KMS-11 (cell line): ENCODE measurements around the gene PES1.
"Not testable (repeated sequence)": the region's sequence is repeated elsewhere in the genome, so short reads cannot be mapped to it uniquely, and the experiment has no call there.

ENCODE experiments used
- H2AFZ ChIP-seq: fragments of 200-600 bp; sonication (generic); 2 replicates; pipeline ENCODE4 v1.6.1; 2016; ENCODE audit warnings: antibody characterized with exemption, mixed run types, low read depth
- H3K27ac ChIP-seq: fragments of 200-600 bp; sonication (generic); 2 replicates; pipeline ENCODE4 v1.6.1; 2016; ENCODE audit warnings: mild to moderate bottlenecking, mixed run types
- H3K27me3 ChIP-seq: fragments of 200-600 bp; sonication (generic); 2 replicates; pipeline ENCODE4 v1.6.1; 2017; ENCODE audit warnings: mild to moderate bottlenecking, low read depth, mixed run types, moderate library complexity; ENCODE audit not compliant: insufficient read depth
- H3K36me3 ChIP-seq: fragments of 200-600 bp; sonication (generic); 2 replicates; pipeline ENCODE4 v1.6.1; 2017; ENCODE audit warnings: mild to moderate bottlenecking, mixed run types; ENCODE audit not compliant: insufficient read depth
- H3K4me1 ChIP-seq: fragments of 200-600 bp; sonication (generic); 2 replicates; pipeline ENCODE4 v1.6.1; 2016; ENCODE audit warnings: mild to moderate bottlenecking, low read depth, mixed run types; ENCODE audit not compliant: poor library complexity, severe bottlenecking
- H3K4me2 ChIP-seq: fragments of 200-600 bp; sonication (generic); 2 replicates; pipeline ENCODE4 v1.7.0; 2016; ENCODE audit warnings: mild to moderate bottlenecking, mixed run types
- H3K4me3 ChIP-seq: fragments of 200-600 bp; sonication (generic); IDR thresholded peaks from 2 replicates; pipeline ENCODE4 v1.6.1; 2017; ENCODE audit warnings: low read depth, low read length, mixed read lengths; ENCODE audit not compliant: insufficient read depth
- H3K79me2 ChIP-seq: fragments of 200-600 bp; sonication (generic); 2 replicates; pipeline ENCODE4 v1.6.1; 2016; ENCODE audit warnings: low read depth, mixed run types; ENCODE audit not compliant: insufficient read depth
- H3K9ac ChIP-seq: fragments of 200-600 bp; sonication (generic); 2 replicates; pipeline ENCODE4 v1.6.1; 2016; ENCODE audit warnings: mild to moderate bottlenecking, mixed run types
- H4K20me1 ChIP-seq: fragments of 200-600 bp; sonication (generic); 2 replicates; pipeline ENCODE4 v1.6.1; 2016; ENCODE audit warnings: mild to moderate bottlenecking, mixed run types; ENCODE audit not compliant: insufficient read depth
- TF ChIP-seq, protein P1 (sequence below): fragments of 200-600 bp; sonication (generic); conservative IDR thresholded peaks from 2 replicates; pipeline ENCODE4 v1.6.1; 2017; ENCODE audit warnings: low read depth, mild to moderate bottlenecking, antibody characterized with exemption, low read length, moderate library complexity, mixed read lengths

The PES1 gene

GRCh38 chr22:30547188-30547587, 44.5 kb downstream of the PES1 start:
- Histone ChIP-seq H3K36me3 (no peaks in the 10 kb centered on the region), H3K4me3 (no peak overlapping the region), H3K79me2 (no peaks in the 10 kb centered on the region), H3K4me2 (no peak overlapping the region), H3K4me1 (no peaks in the 10 kb centered on the region), H2AFZ (no peak overlapping the region), H4K20me1 (no peaks in the 10 kb centered on the region), H3K9ac (no peak overlapping the region), H3K27ac (no peak overlapping the region), H3K27me3 (peaks cover 10% of the 10 kb centered on the region; the same call in 1 of the 2 replicates)
- TF ChIP-seq, protein P1, sequence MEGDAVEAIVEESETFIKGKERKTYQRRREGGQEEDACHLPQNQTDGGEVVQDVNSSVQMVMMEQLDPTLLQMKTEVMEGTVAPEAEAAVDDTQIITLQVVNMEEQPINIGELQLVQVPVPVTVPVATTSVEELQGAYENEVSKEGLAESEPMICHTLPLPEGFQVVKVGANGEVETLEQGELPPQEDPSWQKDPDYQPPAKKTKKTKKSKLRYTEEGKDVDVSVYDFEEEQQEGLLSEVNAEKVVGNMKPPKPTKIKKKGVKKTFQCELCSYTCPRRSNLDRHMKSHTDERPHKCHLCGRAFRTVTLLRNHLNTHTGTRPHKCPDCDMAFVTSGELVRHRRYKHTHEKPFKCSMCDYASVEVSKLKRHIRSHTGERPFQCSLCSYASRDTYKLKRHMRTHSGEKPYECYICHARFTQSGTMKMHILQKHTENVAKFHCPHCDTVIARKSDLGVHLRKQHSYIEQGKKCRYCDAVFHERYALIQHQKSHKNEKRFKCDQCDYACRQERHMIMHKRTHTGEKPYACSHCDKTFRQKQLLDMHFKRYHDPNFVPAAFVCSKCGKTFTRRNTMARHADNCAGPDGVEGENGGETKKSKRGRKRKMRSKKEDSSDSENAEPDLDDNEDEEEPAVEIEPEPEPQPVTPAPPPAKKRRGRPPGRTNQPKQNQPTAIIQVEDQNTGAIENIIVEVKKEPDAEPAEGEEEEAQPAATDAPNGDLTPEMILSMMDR, result no peak

DNA sequence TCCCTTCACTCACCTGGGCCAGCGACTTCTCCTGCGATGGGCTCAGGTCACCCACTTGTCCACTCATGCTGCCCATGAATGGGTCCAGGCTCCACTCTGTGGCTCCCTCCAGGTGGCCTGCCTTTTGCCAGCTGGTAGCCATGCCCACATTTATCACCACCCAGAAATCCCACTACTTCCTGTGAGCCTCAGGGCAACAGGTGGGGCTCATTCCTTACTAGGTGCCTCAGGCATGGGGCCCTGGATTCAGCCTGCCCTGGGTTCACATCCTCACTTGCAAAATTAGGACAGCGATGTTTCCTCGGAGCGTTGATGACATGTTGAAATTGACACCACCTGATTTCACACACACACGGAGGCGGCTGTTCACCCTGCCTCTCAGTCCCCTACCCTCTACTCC, 45.1 kb downstream of the PES1 start, which contains the start of gene SEC14L6:
Gene SEC14L6, minus strand, starts transcription at position 126 of the 400 bp plus-strand sequence. Its CDS starts 59 bp downstream, at position 67.
- no peaks in the 10 kb centered on the region for H3K36me3 ChIP-seq
- no peak within 1 kb of the TSS for H2AFZ ChIP-seq
- peaks cover 10% of the 10 kb centered on the region; the same call in 1 of the 2 replicates for H3K27me3 ChIP-seq
- no peak within 1 kb of the TSS for H3K4me3 ChIP-seq
- TF ChIP-seq, protein P1, result no peak
- H4K20me1 ChIP-seq, result no peaks in the 10 kb centered on the region
- no peak within 1 kb of the TSS for H3K9ac ChIP-seq
- H3K4me1 ChIP-seq, result no peaks in the 10 kb centered on the region
- no peaks in the 10 kb centered on the region for H3K79me2 ChIP-seq
- no peak within 1 kb of the TSS for H3K27ac ChIP-seq
- no peak within 1 kb of the TSS for H3K4me2 ChIP-seq

DNA sequence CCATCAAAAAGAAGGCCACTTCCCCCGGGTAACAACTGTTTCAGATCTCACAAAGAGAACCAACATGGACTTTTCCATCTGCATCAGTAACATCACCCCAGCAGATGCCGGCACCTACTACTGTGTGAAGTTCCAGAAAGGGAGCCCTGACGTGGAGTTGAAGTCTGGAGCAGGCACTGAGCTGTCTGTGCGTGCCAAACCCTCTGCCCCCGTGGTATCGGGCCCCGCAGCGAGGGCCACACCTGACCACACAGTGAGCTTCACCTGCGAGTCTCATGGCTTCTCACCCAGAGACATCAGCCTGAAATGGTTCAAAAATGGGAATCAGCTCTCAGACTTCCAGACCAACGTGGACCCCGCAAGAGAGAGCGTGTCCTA, 48.9 kb downstream of the PES1 start:
- Histone ChIP-seq H3K9ac (no peak overlapping the region), H3K79me2 (no peaks in the 10 kb centered on the region), H3K4me3 (no peak overlapping the region)

GRCh38 chr22:30541961-30542810, 49.5 kb downstream of the PES1 start:
- Histone ChIP-seq H3K79me2 (no peaks in the 10 kb centered on the region), H2AFZ (no peak overlapping the region), H3K9ac (no peak overlapping the region), H3K36me3 (no peaks in the 10 kb centered on the region), H3K4me3 (no peak overlapping the region), H4K20me1 (no peaks in the 10 kb centered on the region), H3K27ac (no peak overlapping the region), H3K27me3 (peaks cover 10% of the 10 kb centered on the region; the same call in 1 of the 2 replicates), H3K4me2 (no peak overlapping the region), H3K4me1 (no peaks in the 10 kb centered on the region)
- TF ChIP-seq, protein P1, result no peak

More for the DNA sequence above, 48.9 kb downstream of the PES1 start:
- Histone ChIP-seq H3K4me1 (no peaks in the 10 kb centered on the region), H3K27me3 (peaks cover 10% of the 10 kb centered on the region; the same call in 1 of the 2 replicates), H3K36me3 (no peaks in the 10 kb centered on the region), H4K20me1 (no peaks in the 10 kb centered on the region), H2AFZ (no peak overlapping the region), H3K4me2 (no peak overlapping the region), H3K27ac (no peak overlapping the region)
- TF ChIP-seq, protein P1, result no peak

- H3K4me1 ChIP-seq, H3K9ac ChIP-seq, H3K4me3 ChIP-seq: not testable (repeated sequence)
These were observed 50.2 kb downstream of the PES1 start for GRCh38 chr22:30541511-30541910.

More at GRCh38 chr22:30541511-30541910, 50.2 kb downstream of the PES1 start:
- peaks cover 10% of the 10 kb centered on the region; the same call in 1 of the 2 replicates for H3K27me3 ChIP-seq
- not testable (repeated sequence) for H3K27ac ChIP-seq, H3K4me2 ChIP-seq, H3K36me3 ChIP-seq, H3K79me2 ChIP-seq, H2AFZ ChIP-seq, H4K20me1 ChIP-seq
